NT2/D1 (cell line): ENCODE data around the gene SLC9B2.

Experiments used
- DNase-seq: peaks from one replicate; pipeline ENCODE4 v3.0.0-alpha.2; 2011; ENCODE audit warnings: low read depth, low spot score
- H3K27me3 ChIP-seq: 2 replicates; pipeline ENCODE4 v1.6.0; 2011; ENCODE audit warnings: mild to moderate bottlenecking; ENCODE audit not compliant: insufficient read length, insufficient read depth
- H3K36me3 ChIP-seq: 2 replicates; pipeline ENCODE4 v1.6.1; 2011; ENCODE audit warnings: mild to moderate bottlenecking, low read length, mixed read lengths; ENCODE audit not compliant: insufficient read depth, insufficient read length
- H3K4me1 ChIP-seq: 2 replicates; pipeline ENCODE4 v1.5.1; 2011; ENCODE audit not compliant: insufficient read depth, insufficient read length
- H3K4me3 ChIP-seq: 2 replicates; pipeline ENCODE4 v1.5.1; 2011; ENCODE audit warnings: low read depth; ENCODE audit not compliant: insufficient read length
- H3K9ac ChIP-seq: 2 replicates; pipeline ENCODE4 v1.6.0; 2011; ENCODE audit warnings: low read depth; ENCODE audit not compliant: insufficient read length
- H3K9me3 ChIP-seq: 2 replicates; pipeline ENCODE4 v1.5.1; 2011; ENCODE audit warnings: mild to moderate bottlenecking, low read length; ENCODE audit not compliant: insufficient read depth
- SUZ12 ChIP-seq: IDR thresholded peaks from 2 replicates; pipeline ENCODE4 v1.6.1; 2011; ENCODE audit not compliant: insufficient read length, insufficient read depth; ENCODE audit errors: extremely low read depth
- YY1 ChIP-seq: IDR thresholded peaks from 2 replicates; pipeline ENCODE4 v1.6.1; 2011; ENCODE audit not compliant: insufficient read length, insufficient read depth
- ZNF274 ChIP-seq: IDR thresholded peaks from 2 replicates; pipeline ENCODE4 v1.6.1; 2011; ENCODE audit warnings: mild to moderate bottlenecking, low read depth, low read length

SLC9B2 gene

DNA sequence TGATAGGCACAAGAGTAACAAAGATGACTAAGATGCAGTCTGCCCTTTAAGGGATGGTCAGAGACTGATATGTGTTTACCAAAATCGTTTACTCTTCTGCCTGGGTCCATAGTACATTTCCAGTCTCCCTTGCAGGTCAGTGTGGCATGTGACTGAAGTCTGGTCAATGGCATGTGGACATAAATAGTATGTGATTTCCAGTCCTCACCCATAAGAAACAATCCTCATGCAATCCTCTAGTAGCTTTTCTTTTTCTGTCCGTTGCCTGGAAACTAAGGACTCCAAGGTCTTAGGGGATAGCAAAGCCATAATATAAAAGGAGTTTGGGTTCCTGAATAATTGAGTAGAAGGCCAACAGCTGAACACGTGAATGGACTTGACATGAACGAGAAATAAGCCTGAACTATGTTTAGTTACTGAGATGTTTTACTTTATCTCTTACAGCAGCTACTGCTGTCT lies 1.1 kb downstream of the SLC9B2 start:
- Histone ChIP-seq H3K9me3 (no peaks in the 10 kb centered on the region), H3K4me1 (no peaks in the 10 kb centered on the region), H3K4me3 (peak overlapping the region; percentile 71), H3K27me3 (peaks cover 27% of the 10 kb centered on the region), H3K36me3 (no peaks in the 10 kb centered on the region), H3K9ac (peak overlapping the region; percentile 88)
- TF ChIP-seq YY1 = no peak
- no peak for TF ChIP-seq SUZ12
- no peak for TF ChIP-seq ZNF274
- no peak for DNase-seq

DNA sequence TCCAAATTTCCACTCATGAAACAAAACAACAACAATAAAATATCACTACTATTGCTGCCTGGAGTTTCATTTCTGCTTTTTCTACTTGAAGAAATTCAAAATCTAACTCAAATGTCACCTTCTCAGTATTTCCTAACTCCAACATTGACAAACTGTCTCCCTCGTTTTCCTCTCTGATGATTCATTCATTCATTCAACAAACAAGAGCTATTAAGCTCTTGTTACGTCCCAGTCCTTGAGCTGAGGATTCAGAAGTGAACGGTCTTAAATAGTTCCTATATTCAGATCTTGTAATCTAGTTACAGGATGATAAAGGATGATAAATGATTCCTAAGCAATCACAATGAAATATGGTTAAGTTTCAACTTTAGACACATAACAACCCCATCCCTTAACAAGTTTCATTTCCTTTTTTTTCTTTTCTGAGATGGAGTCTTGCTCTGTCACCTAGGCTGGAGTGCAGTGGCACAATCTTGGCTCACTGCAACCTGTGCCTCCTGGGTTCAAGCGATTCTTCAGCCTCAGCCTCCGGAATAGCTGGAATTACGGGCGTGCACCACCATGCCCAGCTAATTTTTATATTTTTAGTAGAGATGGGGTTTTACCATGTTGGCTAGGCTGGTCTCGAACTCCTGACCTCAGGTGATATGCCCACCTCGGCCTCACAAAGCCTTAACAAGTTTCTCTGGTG lies 1.7 kb downstream of the SLC9B2 start:
- H3K4me1 ChIP-seq = no peaks in the 10 kb centered on the region
- H3K27me3 ChIP-seq = peaks cover 27% of the 10 kb centered on the region
- TF ChIP-seq YY1 (no peak), ZNF274 (no peak)
- H3K4me3 ChIP-seq = no peak overlapping the region
- H3K9me3 ChIP-seq = no peaks in the 10 kb centered on the region
- no peak overlapping the region for H3K9ac ChIP-seq
- DNase-seq = no peak
- no peaks in the 10 kb centered on the region for H3K36me3 ChIP-seq

DNA sequence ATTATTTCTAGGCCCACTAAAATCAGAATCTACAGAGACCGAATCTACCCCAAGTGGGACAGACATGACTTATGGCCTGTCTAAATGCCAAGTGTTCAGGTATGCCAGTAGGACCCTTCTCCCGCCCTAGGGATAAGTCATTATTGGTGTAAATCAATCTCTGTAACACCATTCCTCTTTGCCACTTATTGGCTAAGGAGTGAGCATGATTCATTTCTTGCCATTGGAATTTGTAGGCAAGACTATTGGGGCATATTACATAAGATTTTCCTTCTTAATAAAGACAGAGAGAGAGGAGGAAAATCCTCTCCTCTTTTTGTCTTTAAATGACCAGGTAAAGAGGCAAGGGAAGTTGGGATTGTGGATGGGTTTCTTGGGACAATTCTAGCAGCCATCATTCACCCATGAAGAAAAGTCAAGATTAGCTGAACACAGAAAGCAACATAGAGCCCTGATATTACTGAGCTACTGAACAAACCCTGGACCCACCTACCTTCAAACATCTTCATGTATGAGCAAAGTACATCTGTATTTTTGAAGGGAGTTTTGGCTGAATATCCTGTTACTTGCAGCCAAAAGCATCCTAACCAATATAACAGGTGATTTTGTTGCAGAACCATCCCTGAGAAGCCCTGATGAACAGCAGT lies 2.6 kb downstream of the SLC9B2 start:
- H3K36me3 ChIP-seq = no peaks in the 10 kb centered on the region
- no peak overlapping the region for H3K9ac ChIP-seq
- no peaks in the 10 kb centered on the region for H3K4me1 ChIP-seq
- DNase-seq = no peak
- H3K27me3 ChIP-seq = peaks cover 27% of the 10 kb centered on the region
- H3K9me3 ChIP-seq = no peaks in the 10 kb centered on the region
- TF ChIP-seq ZNF274 (no peak), YY1 (no peak), SUZ12 (no peak)
- no peak overlapping the region for H3K4me3 ChIP-seq

DNA sequence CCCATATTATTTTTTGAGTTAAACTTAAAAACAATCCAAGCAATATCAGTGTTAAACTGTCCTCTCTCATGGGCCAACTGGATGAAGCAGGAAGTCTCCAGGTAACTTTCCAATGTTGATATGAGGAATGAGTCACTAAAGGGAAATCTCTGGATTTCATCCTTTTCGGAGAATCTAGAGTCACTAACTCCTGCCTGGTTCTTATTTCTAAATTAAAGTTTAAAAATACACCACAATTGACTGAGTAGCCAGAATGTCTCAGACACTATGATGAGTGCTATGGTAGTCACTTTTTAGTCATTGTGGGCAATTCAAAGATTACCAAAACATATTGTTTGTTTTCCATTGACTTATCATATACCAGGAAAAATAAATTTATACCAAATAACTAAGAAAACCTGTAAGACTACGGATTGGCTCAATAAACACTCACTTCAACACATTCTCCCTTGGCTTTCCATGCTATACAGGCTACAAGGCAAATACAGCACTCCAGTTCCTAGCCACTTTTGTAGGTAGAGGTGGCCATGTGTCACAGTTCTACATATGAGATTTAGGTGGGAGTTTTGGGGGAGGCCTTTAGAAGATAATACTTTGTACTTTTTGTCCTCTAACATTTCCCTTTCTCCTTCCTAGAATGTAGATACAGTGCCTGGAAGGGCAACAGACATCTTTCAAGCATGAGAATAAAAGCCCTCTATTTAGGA lies 8.6 kb downstream of the SLC9B2 start:
- no peaks in the 10 kb centered on the region for H3K4me1 ChIP-seq
- TF ChIP-seq YY1 = no peak
- no peak for TF ChIP-seq SUZ12
- no peak for TF ChIP-seq ZNF274
- H3K4me3 ChIP-seq = no peak overlapping the region
- no peaks in the 10 kb centered on the region for H3K9me3 ChIP-seq
- H3K27me3 ChIP-seq = no peaks in the 10 kb centered on the region
- no peak overlapping the region for H3K9ac ChIP-seq
- H3K36me3 ChIP-seq = no peaks in the 10 kb centered on the region
- no peak for DNase-seq

DNA sequence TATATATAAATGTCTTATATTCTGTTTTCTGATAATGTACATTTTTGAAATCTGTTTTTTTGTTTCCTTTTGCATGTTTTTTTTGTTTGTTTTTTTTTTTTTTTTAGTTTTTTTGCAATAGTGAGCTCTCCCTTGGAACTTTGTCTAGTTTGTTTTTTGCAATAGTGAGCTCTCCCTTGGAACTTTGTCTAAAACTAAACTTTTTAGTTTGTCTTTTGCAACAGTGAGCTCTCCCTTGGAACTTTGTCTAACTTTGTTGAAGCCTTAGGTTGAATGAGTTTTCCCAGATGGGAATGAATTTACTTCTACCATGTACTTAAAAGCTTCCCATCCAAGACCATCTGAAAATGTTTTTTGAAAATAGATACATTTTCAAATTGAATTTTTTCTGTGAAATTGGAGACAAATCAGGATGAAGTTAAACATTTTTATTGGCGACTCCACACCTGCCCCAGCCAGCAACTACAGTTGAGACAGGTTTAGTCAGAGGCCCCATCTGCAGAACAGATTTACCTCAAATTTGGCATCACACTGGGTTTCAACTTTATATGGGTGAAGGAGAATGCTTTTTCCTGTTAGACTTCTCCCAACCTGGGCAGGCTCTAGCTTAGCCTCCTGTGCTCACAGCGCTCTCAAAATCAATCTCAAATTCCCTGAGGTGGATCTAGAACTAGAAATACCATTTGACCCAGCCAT lies 16.0 kb downstream of the SLC9B2 start:
- Histone ChIP-seq H3K9ac (no peak overlapping the region), H3K4me1 (no peaks in the 10 kb centered on the region), H3K27me3 (no peaks in the 10 kb centered on the region), H3K36me3 (no peaks in the 10 kb centered on the region), H3K4me3 (no peak overlapping the region), H3K9me3 (no peaks in the 10 kb centered on the region)
- TF ChIP-seq SUZ12 = no peak
- no peak for DNase-seq

DNA sequence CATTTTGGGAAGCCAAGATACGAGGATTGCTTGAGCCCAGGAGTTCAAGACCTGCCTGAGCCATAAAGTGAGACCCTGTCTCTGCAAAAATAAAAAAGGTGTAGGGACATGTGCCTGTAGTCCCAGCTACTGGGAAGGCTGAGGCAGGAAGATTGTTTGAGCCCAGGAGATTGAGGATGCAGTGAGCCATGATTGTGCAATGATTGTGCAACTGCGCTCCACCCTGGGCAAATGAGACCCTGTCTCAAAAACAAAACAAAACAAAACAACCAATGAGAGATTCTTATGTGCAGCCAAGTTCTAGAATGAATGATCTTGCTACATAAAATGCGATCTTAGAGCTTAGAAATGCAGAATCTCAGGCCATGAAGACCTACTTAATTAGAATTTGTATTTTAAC lies 22.5 kb downstream of the SLC9B2 start:
- no peaks in the 10 kb centered on the region for H3K36me3 ChIP-seq
- H3K9me3 ChIP-seq = no peaks in the 10 kb centered on the region
- TF ChIP-seq YY1 = no peak
- no peak for TF ChIP-seq SUZ12
- no peak for TF ChIP-seq ZNF274

DNA sequence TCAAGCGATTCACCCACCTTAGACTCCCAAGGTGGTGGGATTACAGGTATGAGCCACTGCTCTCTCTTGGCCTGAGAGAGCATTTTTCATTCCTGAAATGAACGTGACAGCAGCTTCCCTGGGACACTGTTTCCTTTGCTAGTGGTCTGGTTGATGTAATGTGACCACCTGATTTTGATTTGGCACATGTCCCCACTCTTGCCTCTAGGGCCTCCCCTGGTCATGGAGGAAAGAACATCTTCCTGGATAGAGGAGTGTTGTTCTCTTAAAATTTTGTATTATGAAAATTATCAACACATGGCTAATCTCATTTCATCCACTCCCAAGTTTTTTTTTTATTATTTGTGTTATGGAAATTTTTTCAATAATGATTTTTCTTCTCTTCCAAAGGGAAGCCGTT lies 23.8 kb downstream of the SLC9B2 start:
- no peaks in the 10 kb centered on the region for H3K27me3 ChIP-seq
- H3K4me1 ChIP-seq = no peaks in the 10 kb centered on the region
- H3K36me3 ChIP-seq = no peaks in the 10 kb centered on the region
- no peak for DNase-seq
- H3K4me3 ChIP-seq = no peak overlapping the region
- H3K9ac ChIP-seq = no peak overlapping the region
- H3K9me3 ChIP-seq = no peaks in the 10 kb centered on the region
- TF ChIP-seq ZNF274 = no peak
- TF ChIP-seq SUZ12 = no peak
- TF ChIP-seq YY1 = no peak

More for the DNA sequence above, 22.5 kb downstream of the SLC9B2 start:
- no peak for DNase-seq
- H3K27me3 ChIP-seq = no peaks in the 10 kb centered on the region
- H3K4me3 ChIP-seq = no peak overlapping the region
- H3K9ac ChIP-seq = no peak overlapping the region
- no peaks in the 10 kb centered on the region for H3K4me1 ChIP-seq
